Ishikawa (cell line): ENCODE data around the gene SKP1.

ENCODE experiments used
- CEBPB ChIP-seq: IDR thresholded peaks from 2 replicates; pipeline ENCODE4 v1.6.1; 2012
- CREB1 ChIP-seq: IDR thresholded peaks from 2 replicates; pipeline ENCODE4 v1.6.1; 2012; ENCODE audit warnings: low read depth
- EGR1 ChIP-seq: IDR thresholded peaks from 2 replicates; pipeline ENCODE4 v1.6.1; 2012
- EP300 ChIP-seq: IDR thresholded peaks from 2 replicates; pipeline ENCODE4 v1.6.1; 2012; ENCODE audit warnings: borderline replicate concordance
- MAX ChIP-seq: IDR thresholded peaks from 2 replicates; pipeline ENCODE4 v1.6.1; 2012
- RAD21 ChIP-seq: IDR thresholded peaks from 2 replicates; pipeline ENCODE4 v1.6.1; 2012; ENCODE audit warnings: low read depth
- REST ChIP-seq: IDR thresholded peaks from 2 replicates; pipeline ENCODE4 v1.6.1; 2012; ENCODE audit warnings: low read depth, mild to moderate bottlenecking
- TAF1 ChIP-seq: IDR thresholded peaks from 2 replicates; pipeline ENCODE4 v1.6.1; 2012; ENCODE audit warnings: low read depth, mild to moderate bottlenecking
- TEAD4 ChIP-seq: IDR thresholded peaks from 2 replicates; pipeline ENCODE4 v1.6.1; 2012
- USF1 ChIP-seq: IDR thresholded peaks from 2 replicates; pipeline ENCODE4 v1.6.1; 2012
- YY1 ChIP-seq: IDR thresholded peaks from 2 replicates; pipeline ENCODE4 v1.6.1; 2012; ENCODE audit warnings: low read depth
- ZBTB7A ChIP-seq: IDR thresholded peaks from 2 replicates; pipeline ENCODE4 v1.6.1; 2012; ENCODE audit warnings: low read depth

- TF ChIP-seq TAF1 (no peak), REST (no peak), YY1 (no peak), MAX (no peak), CREB1 (no peak), RAD21 (no peak), USF1 (no peak), TEAD4 (no peak), CEBPB (no peak), EGR1 (no peak), ZBTB7A (no peak), EP300 (no peak)
Observed at GRCh38 chr5:134129411-134130238, 47.1 kb downstream of the SKP1 start.
